ENCODE results near the gene TSC22D3.

GRCh38 chrX:107673933-107674479 is 101.6 kb downstream of the TSC22D3 start:
- TF ChIP-seq CTCF (IDR thresholded peaks at IDR 0.05; ENCODE audit: insufficient read depth, low read length, poor library complexity, severe bottlenecking): no peak
- no peak for TF ChIP-seq EZH2phosphoT487 (conservative IDR thresholded peaks at IDR 0.05; ENCODE audit: low read length)

All from SU-DHL-6 (cell line).